GM12878 (cell line): ENCODE data around the gene NRXN3.

ENCODE experiments used
- EED ChIP-seq: sonication (generic); IDR thresholded peaks from 2 replicates; pipeline ENCODE4 v1.6.1; 2016; ENCODE audit warnings: antibody characterized with exemption, low read depth
- GABPA ChIP-seq: IDR thresholded peaks from 2 replicates; pipeline ENCODE4 v1.6.1; 2014; ENCODE audit warnings: antibody characterized with exemption, low read depth, mild to moderate bottlenecking, inconsistent platforms
- IKZF1 ChIP-seq: fragments of 450-650 bp; conservative IDR thresholded peaks from 2 replicates; pipeline ENCODE4 v1.6.1; 2017; ENCODE audit warnings: antibody characterized with exemption, mild to moderate bottlenecking
- MTA2 ChIP-seq: fragments of 450-650 bp; IDR thresholded peaks from 2 replicates; pipeline ENCODE4 v1.6.1; 2016; ENCODE audit warnings: low read depth, mild to moderate bottlenecking, moderate library complexity
- MYC ChIP-seq: IDR thresholded peaks from 2 replicates; pipeline ENCODE4 v1.6.1; 2011; ENCODE audit warnings: mild to moderate bottlenecking, low read length, moderate library complexity, inconsistent platforms; ENCODE audit not compliant: insufficient read depth, insufficient replicate concordance, insufficient read length, severe bottlenecking
- POLR2A ChIP-seq: IDR thresholded peaks from 2 replicates; pipeline ENCODE4 v1.6.1; 2011; ENCODE audit warnings: low read depth, mild to moderate bottlenecking, low read length
- SMC3 ChIP-seq: IDR thresholded peaks from 2 replicates; pipeline ENCODE4 v1.6.1; 2011; ENCODE audit warnings: low read length, improper control_type of control experiment, borderline replicate concordance
- SREBF2 ChIP-seq: IDR thresholded peaks from 2 replicates; pipeline ENCODE4 v1.6.1; 2012; ENCODE audit warnings: mild to moderate bottlenecking, low read length
- TF ChIP-seq, protein P1 (sequence below): fragments of 450-650 bp; IDR thresholded peaks from 2 replicates; pipeline ENCODE4 v1.6.1; 2018; ENCODE audit warnings: mild to moderate bottlenecking, low read depth, moderate library complexity; ENCODE audit not compliant: partially characterized antibody
- TF ChIP-seq, protein P2 (sequence below), 3 experiments: IDR thresholded peaks in 2 of 3; conservative IDR thresholded peaks in 1 of 3; 2 replicates each; pipeline ENCODE4 v1.5.1; 2011; ENCODE audit warnings: low read depth in 3 of 3, low read length in 3 of 3, mild to moderate bottlenecking in 3 of 3, control low read depth in 2 of 3, moderate library complexity in 2 of 3, inconsistent platforms in 1 of 3, mixed read lengths in 1 of 3; ENCODE audit not compliant: control insufficient read depth in 2 of 3, insufficient read depth in 1 of 3; ENCODE audit errors: extremely low read depth in 1 of 3
- TF ChIP-seq, protein P3 (sequence below): IDR thresholded peaks from 2 replicates; pipeline ENCODE4 v1.6.1; 2011; ENCODE audit warnings: low read depth, mild to moderate bottlenecking, low read length, moderate library complexity, borderline replicate concordance; ENCODE audit errors: extremely low read depth

DNA sequence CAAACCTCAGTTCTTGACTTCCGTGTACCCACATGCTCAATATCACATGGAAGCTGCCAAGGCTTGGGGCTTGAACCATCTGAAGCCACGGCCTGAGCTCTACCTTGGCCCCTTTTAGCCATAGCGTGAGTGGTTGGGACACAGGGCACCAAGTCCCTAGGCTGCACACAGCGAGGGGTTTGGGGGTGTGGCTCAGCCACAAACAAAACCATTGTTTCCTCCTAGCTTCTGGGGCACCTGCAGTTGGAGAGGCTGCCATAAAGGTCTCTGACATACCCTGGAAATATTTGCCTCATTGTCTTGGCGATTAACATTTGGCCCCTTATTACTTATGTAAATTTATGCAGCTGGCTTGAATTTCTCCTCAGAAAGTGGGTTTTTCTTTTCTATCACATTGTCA is 628.6 kb downstream of the NRXN3 start:
- TF ChIP-seq, protein P1, sequence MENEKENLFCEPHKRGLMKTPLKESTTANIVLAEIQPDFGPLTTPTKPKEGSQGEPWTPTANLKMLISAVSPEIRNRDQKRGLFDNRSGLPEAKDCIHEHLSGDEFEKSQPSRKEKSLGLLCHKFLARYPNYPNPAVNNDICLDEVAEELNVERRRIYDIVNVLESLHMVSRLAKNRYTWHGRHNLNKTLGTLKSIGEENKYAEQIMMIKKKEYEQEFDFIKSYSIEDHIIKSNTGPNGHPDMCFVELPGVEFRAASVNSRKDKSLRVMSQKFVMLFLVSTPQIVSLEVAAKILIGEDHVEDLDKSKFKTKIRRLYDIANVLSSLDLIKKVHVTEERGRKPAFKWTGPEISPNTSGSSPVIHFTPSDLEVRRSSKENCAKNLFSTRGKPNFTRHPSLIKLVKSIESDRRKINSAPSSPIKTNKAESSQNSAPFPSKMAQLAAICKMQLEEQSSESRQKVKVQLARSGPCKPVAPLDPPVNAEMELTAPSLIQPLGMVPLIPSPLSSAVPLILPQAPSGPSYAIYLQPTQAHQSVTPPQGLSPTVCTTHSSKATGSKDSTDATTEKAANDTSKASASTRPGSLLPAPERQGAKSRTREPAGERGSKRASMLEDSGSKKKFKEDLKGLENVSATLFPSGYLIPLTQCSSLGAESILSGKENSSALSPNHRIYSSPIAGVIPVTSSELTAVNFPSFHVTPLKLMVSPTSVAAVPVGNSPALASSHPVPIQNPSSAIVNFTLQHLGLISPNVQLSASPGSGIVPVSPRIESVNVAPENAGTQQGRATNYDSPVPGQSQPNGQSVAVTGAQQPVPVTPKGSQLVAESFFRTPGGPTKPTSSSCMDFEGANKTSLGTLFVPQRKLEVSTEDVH: no peak
- TF ChIP-seq EED: no peak
- TF ChIP-seq, protein P2, sequence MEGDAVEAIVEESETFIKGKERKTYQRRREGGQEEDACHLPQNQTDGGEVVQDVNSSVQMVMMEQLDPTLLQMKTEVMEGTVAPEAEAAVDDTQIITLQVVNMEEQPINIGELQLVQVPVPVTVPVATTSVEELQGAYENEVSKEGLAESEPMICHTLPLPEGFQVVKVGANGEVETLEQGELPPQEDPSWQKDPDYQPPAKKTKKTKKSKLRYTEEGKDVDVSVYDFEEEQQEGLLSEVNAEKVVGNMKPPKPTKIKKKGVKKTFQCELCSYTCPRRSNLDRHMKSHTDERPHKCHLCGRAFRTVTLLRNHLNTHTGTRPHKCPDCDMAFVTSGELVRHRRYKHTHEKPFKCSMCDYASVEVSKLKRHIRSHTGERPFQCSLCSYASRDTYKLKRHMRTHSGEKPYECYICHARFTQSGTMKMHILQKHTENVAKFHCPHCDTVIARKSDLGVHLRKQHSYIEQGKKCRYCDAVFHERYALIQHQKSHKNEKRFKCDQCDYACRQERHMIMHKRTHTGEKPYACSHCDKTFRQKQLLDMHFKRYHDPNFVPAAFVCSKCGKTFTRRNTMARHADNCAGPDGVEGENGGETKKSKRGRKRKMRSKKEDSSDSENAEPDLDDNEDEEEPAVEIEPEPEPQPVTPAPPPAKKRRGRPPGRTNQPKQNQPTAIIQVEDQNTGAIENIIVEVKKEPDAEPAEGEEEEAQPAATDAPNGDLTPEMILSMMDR (IDR thresholded peaks at IDR 0.05 in 2 of 3, conservative IDR thresholded peaks at IDR 0.05 in 1 of 3; ENCODE audit: control insufficient read depth in 2 of 3, extremely low read depth in 1 of 3, insufficient read depth in 1 of 3, low read depth in 3 of 3, low read length in 3 of 3): no peak
- TF ChIP-seq SMC3: no peak
- TF ChIP-seq SREBF2: no peak
- no peak for TF ChIP-seq IKZF1
- TF ChIP-seq POLR2A: no peak
- TF ChIP-seq, protein P3, sequence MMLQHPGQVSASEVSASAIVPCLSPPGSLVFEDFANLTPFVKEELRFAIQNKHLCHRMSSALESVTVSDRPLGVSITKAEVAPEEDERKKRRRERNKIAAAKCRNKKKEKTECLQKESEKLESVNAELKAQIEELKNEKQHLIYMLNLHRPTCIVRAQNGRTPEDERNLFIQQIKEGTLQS: no peak
- TF ChIP-seq MYC: no peak
- no peak for TF ChIP-seq MTA2
- no peak for TF ChIP-seq GABPA
